ENCODE results near the gene HMOX2. TPM values are rescaled to one million over a fixed set of nuclear protein-coding genes. Genes with fewer than 3 reads are reported as not detected.

The HMOX2 gene
- total RNA-seq, 1 experiment from 2014 or later, result 72.6 TPM

DNA sequence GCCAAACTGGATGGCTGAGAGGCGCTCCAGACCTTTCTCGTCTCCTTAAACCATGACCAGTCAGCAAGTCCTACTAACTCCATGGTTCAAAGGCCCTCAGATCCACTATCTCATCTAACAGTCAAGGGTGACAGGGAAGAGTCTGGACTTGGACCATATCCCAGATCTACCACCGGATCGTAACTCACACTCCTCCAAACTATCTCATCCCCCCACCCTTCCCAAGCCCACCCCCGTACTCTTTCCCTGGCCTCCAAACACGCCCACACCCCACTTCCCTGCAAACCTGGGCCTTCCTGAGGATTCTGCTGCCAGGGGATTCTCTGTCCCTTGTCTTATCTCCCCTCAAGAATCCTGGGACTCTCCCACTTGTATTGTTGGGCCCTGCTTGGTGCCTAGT, 57.3 kb downstream of the HMOX2 start:
- DNase-seq (ENCODE audit: low read depth, low spot score) (no peak), ATAC-seq (no peak)
- in situ Hi-C loops (cut with HindIII; ENCODE audit: low pct_unique_long_range_greater_than_20kb, low sequenced_read_pairs), result no loop called here
- BruUV-seq (replicated peaks), result no TSS peak
- H3K4me3 ChIP-seq (ENCODE audit: low read depth in 2 of 2, low read length in 2 of 2), result no peak overlapping the region
- H3K36me3 ChIP-seq (ENCODE audit: control insufficient read depth, insufficient read depth, low read length), result no peaks in the 10 kb centered on the region
- CTCF ChIA-PET, result no interaction called here
- TF ChIP-seq, protein P1, sequence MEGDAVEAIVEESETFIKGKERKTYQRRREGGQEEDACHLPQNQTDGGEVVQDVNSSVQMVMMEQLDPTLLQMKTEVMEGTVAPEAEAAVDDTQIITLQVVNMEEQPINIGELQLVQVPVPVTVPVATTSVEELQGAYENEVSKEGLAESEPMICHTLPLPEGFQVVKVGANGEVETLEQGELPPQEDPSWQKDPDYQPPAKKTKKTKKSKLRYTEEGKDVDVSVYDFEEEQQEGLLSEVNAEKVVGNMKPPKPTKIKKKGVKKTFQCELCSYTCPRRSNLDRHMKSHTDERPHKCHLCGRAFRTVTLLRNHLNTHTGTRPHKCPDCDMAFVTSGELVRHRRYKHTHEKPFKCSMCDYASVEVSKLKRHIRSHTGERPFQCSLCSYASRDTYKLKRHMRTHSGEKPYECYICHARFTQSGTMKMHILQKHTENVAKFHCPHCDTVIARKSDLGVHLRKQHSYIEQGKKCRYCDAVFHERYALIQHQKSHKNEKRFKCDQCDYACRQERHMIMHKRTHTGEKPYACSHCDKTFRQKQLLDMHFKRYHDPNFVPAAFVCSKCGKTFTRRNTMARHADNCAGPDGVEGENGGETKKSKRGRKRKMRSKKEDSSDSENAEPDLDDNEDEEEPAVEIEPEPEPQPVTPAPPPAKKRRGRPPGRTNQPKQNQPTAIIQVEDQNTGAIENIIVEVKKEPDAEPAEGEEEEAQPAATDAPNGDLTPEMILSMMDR (IDR thresholded peaks at IDR 0.05), result no peak
- no peak overlapping the region for H3K27ac ChIP-seq (ENCODE audit: low read length)
- H3K9me3 ChIP-seq (ENCODE audit: control insufficient read depth, insufficient read depth, low read depth, low read length), result no peaks in the 10 kb centered on the region
- H3K4me1 ChIP-seq (ENCODE audit: control insufficient read depth, insufficient read depth, low read length), result peaks cover 5% of the 10 kb centered on the region; the same call in 1 of the 2 replicates
- H3K27me3 ChIP-seq (ENCODE audit: control insufficient read depth, insufficient read depth, low read length), result no peaks in the 10 kb centered on the region
- intact Hi-C loops (cut with micrococcal nuclease; ENCODE audit: unreplicated experiment), result no loop called here
- POLR2A ChIA-PET, result interaction anchor here (0.7 kb wide), 1 partner anchor 754 kb away, joined by 11 read pairs; no protein-coding TSS in a partner anchor

DNA sequence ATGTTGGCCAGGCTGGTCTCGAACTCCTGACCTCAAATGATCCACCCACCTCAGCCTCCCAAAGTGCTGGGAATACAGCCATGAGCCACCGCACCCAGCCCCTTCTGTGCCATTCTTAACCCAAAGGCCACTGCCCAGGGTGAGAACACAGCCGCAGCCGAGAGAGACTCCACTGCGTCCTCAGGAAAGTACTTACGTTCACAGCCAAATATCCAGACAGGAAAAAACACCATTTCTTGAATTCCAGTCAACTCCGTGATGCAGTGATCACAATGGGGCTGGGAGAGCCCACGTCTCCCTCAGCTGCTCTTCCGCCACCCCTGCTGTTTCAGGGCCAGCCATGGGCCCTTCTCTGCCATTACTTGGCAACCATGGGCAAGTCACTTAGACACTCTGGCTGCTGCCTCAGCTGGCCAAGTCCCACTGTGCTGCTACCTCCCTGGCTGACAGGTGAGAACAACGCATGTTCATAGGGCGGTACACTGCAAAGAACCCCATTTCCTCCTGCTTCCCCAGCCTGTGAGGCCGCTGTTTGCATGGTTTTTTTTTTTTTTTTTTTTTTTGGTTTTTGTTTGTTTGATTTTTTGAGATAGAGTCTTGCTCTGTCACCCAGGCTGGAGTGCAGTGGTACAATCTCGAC, 58.1 kb downstream of the HMOX2 start:
- DNase-seq (ENCODE audit: low read depth, low spot score) (no peak), ATAC-seq (no peak)
- Histone ChIP-seq H3K27me3 (ENCODE audit: control insufficient read depth, insufficient read depth, low read length) (no peaks in the 10 kb centered on the region), H3K4me3 (ENCODE audit: low read depth in 2 of 2, low read length in 2 of 2) (no peak overlapping the region), H3K36me3 (ENCODE audit: control insufficient read depth, insufficient read depth, low read length) (no peaks in the 10 kb centered on the region), H3K4me1 (ENCODE audit: control insufficient read depth, insufficient read depth, low read length) (peaks cover 5% of the 10 kb centered on the region; the same call in 1 of the 2 replicates), H3K27ac (ENCODE audit: low read length) (no peak overlapping the region), H3K9me3 (ENCODE audit: control insufficient read depth, insufficient read depth, low read depth, low read length) (peaks cover 4% of the 10 kb centered on the region; the same call in 1 of the 2 replicates)
- no TSS peak for BruUV-seq (replicated peaks)
- CTCF ChIA-PET, result no interaction called here
- TF ChIP-seq TCF7L2 (IDR thresholded peaks at IDR 0.05; ENCODE audit: low read depth, low read length) (no peak), SIN3A (IDR thresholded peaks at IDR 0.05; ENCODE audit: borderline replicate concordance, insufficient read depth, low read depth, low read length) (no peak), POLR2AphosphoS5 (IDR thresholded peaks at IDR 0.05; ENCODE audit: low read depth, low read length) (no peak)
- TF ChIP-seq, protein P2, sequence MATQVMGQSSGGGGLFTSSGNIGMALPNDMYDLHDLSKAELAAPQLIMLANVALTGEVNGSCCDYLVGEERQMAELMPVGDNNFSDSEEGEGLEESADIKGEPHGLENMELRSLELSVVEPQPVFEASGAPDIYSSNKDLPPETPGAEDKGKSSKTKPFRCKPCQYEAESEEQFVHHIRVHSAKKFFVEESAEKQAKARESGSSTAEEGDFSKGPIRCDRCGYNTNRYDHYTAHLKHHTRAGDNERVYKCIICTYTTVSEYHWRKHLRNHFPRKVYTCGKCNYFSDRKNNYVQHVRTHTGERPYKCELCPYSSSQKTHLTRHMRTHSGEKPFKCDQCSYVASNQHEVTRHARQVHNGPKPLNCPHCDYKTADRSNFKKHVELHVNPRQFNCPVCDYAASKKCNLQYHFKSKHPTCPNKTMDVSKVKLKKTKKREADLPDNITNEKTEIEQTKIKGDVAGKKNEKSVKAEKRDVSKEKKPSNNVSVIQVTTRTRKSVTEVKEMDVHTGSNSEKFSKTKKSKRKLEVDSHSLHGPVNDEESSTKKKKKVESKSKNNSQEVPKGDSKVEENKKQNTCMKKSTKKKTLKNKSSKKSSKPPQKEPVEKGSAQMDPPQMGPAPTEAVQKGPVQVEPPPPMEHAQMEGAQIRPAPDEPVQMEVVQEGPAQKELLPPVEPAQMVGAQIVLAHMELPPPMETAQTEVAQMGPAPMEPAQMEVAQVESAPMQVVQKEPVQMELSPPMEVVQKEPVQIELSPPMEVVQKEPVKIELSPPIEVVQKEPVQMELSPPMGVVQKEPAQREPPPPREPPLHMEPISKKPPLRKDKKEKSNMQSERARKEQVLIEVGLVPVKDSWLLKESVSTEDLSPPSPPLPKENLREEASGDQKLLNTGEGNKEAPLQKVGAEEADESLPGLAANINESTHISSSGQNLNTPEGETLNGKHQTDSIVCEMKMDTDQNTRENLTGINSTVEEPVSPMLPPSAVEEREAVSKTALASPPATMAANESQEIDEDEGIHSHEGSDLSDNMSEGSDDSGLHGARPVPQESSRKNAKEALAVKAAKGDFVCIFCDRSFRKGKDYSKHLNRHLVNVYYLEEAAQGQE (IDR thresholded peaks at IDR 0.05; ENCODE audit: insufficient read depth in 1 of 2, low read depth in 2 of 2, low read length in 1 of 2), result no peak
- TF ChIP-seq, protein P1 (IDR thresholded peaks at IDR 0.05), result no peak
- intact Hi-C loops (cut with micrococcal nuclease; ENCODE audit: unreplicated experiment) (no loop called here), in situ Hi-C loops (cut with HindIII; ENCODE audit: low pct_unique_long_range_greater_than_20kb, low sequenced_read_pairs) (no loop called here)
- POLR2A ChIA-PET, result interaction anchor here (0.7 kb wide), 1 partner anchor 755 kb away, joined by 11 read pairs; no protein-coding TSS in a partner anchor

Measured in Panc1 (cell line).